ENCODE results near the gene EWSR1.

EWSR1 gene

DNA sequence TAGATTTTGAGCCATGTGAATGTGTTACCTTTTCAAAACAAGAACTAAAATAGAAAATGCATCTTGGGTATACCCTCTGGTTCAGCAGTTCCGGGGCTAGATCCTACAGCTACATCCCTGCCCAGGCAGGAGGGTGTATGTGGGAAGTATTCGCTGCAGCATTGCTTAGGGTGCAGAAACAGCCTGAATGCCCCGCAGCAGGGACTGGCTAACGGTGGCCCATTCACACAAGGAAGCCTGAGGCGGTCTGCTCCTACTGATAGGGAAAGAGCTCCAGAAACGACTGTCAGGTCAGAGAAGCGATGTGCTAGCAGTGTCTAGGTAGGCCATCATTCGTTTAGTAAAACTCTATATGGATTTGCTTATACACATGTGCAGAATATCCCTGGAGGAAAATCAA lies 57.3 kb downstream of the EWSR1 start:
- no peak for DNase-seq

DNA sequence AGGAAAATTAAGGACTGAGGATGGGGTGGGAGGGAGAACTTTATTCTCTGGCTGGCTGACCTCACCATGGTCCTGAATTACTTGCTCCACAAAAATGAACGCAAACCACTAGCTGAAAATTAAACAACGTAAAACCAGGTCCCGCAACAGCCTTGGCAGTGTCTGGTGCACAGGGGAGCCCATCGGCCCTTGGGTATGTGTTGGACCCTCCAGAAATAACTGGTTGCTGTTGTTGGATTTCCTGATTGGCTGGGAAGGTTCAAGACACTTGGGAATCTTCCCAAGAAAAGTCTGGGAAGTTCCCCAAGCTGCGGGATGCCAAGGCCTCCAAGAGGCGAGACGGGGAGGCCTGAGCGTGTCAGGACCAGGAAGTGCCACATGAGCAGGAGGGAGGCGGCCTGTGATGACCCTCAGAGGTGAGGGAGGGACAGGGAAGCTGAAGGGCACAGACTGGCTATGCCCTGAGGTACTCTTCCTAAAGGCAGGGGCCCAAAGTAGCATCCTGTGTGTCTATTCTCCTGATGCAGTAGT lies 57.8 kb downstream of the EWSR1 start:
- no peak for DNase-seq

DNA sequence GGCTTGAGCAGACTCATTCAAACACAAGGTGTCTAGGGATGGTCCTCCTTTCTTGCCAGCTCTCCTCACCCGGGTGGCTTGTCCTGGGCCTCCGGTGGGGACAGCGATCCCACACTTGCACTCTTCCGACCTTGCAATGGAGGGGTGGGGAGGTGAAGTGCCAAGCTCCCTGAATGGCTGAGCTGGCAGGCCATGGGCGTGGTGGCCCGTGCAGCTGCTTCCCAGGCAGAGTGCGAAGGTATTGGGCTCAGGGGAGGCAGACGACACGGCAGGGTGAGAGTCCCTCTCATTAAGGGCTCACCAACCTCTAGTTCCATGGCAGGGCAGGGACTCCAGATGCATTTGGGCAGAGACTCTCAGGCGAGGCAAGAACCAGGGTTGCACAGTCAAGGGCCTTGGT lies 58.4 kb downstream of the EWSR1 start:
- DNase-seq: no peak

- no peak for DNase-seq
These were observed 59.2 kb downstream of the EWSR1 start for GRCh38 chr22:29327089-29327764.

- DNase-seq: no peak
These were observed 60.0 kb downstream of the EWSR1 start for GRCh38 chr22:29328055-29328454.

GRCh38 chr22:29328566-29329500 lies 60.8 kb downstream of the EWSR1 start:
- no peak for DNase-seq

- no peak for DNase-seq
These were observed 61.5 kb downstream of the EWSR1 start for GRCh38 chr22:29329581-29329980.

DNA sequence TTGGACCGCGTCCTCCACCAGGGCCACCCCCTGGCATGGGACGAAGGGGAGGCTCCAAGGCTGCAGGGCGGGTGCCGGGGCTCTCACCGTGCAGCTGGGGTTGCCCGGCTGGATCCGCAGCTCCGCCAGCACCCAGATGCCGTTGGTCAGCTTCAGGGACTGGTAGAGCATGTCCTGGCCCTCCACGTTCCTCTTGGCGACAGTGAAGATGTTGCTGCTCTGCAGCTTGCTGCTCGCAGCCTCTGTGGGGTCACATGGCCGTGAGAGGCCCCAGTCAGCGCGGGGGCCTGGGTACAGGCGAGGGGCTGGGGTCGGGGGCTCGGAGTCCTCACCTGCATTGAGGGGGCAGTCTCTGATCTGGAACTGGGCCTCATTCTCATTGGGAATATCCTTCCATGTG lies 62.2 kb downstream of the EWSR1 start:
- DNase-seq: no peak

GRCh38 chr22:29330753-29331152 lies 62.7 kb downstream of the EWSR1 start:
- no peak for DNase-seq

DNA sequence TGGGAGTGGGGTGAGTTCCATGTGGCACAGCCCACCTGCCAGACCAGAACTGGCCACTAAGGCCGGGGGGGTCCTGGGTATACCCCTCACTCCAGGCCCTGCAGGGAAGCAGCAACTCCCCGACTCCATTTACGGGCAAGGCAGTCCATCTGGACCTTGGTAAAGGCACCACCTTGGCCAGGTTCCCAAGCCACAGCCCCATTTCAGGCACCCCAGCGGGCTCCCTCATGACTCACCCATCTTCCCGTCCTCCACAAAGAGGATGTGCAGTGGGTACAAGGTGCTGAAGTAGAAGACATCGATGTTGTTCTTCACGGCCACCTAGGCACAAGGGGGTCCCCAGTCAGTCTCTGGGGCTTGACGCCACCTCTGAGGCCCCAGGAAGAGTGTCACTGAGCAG lies 63.1 kb downstream of the EWSR1 start:
- no peak for DNase-seq

DNA sequence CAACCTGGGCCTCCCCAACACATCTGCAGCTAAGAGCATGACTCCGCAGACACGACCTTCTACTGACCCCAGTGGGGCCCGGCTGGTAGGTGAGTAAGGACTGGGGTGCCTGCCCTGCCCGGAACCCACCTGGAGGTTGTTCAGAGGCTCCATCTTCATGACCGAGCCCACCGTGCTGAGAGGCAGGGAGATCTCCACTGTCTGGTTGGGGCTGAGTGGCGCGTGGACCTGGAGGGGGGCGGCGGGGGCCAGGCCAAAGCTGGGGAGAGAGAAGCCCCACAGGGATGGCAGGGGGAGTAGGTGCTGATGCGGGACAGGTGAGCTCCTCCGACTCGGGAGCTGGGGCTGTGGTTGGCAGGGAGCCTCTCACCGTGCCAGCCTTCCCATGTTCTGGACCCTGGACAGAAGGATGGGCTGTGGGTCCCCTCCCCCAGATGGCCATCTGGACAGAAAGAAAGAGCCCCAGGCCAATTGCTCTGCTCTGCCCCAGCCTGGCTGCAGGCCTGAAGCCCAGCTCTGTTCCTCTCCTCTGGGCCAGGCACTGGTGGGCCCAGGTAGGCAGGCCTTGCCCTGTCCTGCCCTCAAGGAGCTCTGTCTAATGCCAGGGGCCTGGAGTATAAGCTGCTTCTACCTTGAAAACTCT lies 63.7 kb downstream of the EWSR1 start:
- DNase-seq: no peak

GRCh38 chr22:29332886-29333496 lies 64.9 kb downstream of the EWSR1 start:
- no peak for DNase-seq

DNA sequence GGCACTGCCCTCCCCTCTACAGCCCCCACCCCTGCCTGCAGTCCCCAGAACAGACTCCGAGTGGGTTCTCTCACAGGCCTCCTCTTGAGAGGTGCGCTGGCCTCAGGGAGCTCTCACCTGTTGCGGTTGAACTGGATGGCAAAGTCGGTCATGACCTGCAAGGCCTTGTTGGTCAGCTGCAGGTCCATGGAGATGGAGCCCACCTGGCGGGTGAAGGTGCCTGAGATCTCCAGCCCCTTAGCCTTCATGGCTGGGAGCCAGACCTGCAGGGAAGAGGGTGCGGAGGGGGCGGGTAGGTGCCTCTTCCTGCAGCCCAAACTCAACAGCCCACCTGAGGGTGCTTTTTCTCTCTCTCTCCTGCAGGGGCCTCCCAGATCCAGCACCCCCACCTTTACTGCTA lies 66.1 kb downstream of the EWSR1 start:
- no peak for DNase-seq

DNA sequence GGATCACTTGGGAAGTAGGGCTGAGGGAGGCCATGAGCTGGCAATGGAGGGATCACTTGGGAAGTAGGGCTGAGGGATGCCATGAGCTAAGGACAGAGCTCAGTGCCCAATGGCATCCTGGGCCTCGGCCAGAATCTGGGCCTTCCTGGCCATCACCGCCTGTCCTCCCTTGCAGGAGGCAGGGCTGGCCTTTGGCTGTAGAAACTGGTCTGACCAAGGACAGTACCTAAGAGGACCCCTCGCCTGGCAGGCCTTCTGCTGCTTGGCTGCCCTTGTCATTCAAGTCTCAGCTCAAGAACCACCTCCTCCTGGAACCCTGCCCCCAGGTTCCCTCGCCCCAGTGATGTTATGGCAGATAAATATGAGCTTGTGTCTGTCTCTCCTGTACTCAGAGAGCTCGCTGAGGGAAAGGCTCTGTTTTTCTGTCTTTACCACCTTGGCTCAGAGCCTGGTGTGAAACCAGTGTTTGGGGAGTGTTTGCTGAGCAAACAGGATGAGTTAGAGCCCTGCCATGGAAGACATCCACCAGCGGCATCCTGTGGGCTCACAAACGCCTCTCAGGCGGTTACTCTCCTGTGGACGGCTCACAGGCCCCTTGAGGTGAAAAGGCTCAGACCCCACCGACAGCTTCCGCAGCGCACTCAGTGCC lies 66.8 kb downstream of the EWSR1 start:
- no peak for DNase-seq

- DNase-seq: no peak
These were observed 67.6 kb downstream of the EWSR1 start for GRCh38 chr22:29335656-29336055.

- DNase-seq: no peak
These were observed 68.9 kb downstream of the EWSR1 start for GRCh38 chr22:29336751-29337490.

DNA sequence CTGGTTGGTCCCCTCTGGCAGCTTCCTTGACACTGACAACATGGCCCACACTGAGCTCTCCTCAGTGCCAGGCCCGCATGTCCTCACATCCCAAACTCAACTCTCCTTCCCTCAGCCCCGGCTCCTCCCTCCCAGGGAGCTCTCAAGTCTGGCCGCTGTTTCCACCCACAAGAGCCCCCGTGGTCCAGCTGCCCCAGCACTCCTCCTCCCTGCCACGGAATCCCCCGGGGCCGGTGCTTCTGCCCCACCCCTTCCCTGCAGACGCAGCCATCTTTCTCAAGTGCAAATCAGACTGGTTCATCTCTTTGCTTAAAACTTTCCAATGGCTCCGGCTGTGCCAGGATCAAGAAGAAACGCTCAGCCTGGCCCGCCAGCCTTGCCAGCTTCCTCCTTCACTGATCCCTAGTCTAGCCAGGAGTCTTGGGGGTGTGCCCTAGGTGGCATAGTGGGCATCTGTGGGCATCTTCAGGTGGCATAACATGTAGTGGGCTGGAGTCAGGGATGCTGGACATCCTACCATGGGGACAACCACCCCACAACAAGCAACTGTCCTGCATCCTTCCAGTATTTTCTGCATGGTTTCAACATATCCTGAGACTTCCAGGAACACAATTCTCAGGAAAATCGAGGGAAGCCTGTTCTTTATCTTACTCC lies 69.7 kb downstream of the EWSR1 start:
- no peak for DNase-seq

GRCh38 chr22:29338398-29338797 lies 70.3 kb downstream of the EWSR1 start:
- DNase-seq: no peak

- DNase-seq: no peak
These were observed 71.5 kb downstream of the EWSR1 start for GRCh38 chr22:29339381-29340235.

GRCh38 chr22:29340566-29340965 lies 72.5 kb downstream of the EWSR1 start:
- no peak for DNase-seq
